ENCODE results near the gene CRADD.
"Not testable (repeated sequence)": the region's sequence is repeated elsewhere in the genome, so short reads cannot be mapped to it uniquely, and the experiment has no call there.

Gene CRADD

GRCh38 chr12:93677195-93678064 is at the start of gene CRADD:
Gene CRADD (plus strand): TSS chr12:93677375.
- Histone ChIP-seq H3K4me3 (ENCODE audit: low read depth, low read length) (peak within 1 kb of the TSS; percentile 77), H3K9me3 (ENCODE audit: control insufficient read depth, insufficient read depth, low read length) (no peaks in the 10 kb centered on the region), H3K36me3 (ENCODE audit: control insufficient read depth, insufficient read depth, low read length) (no peaks in the 10 kb centered on the region), H3K9ac (ENCODE audit: low read depth, low read length) (peak within 1 kb of the TSS; percentile 91), H3K27me3 (ENCODE audit: control insufficient read depth, insufficient read depth, low read length) (no peaks in the 10 kb centered on the region), H3K4me1 (ENCODE audit: control insufficient read depth, insufficient read depth, low read length) (peaks cover 9% of the 10 kb centered on the region)

GRCh38 chr12:93632383-93632782 is 44.8 kb upstream of the CRADD start:
- Histone ChIP-seq H3K4me3 (ENCODE audit: low read depth, low read length) (no peak overlapping the region), H3K36me3 (ENCODE audit: control insufficient read depth, insufficient read depth, low read length) (no peaks in the 10 kb centered on the region), H3K9ac (ENCODE audit: low read depth, low read length) (no peak overlapping the region)

GRCh38 chr12:93634416-93634815 is 42.8 kb upstream of the CRADD start:
- H3K9me3 ChIP-seq (ENCODE audit: control insufficient read depth, insufficient read depth, low read length): no peaks in the 10 kb centered on the region
- no peaks in the 10 kb centered on the region for H3K27me3 ChIP-seq (ENCODE audit: control insufficient read depth, insufficient read depth, low read length)
- no peak overlapping the region for H3K9ac ChIP-seq (ENCODE audit: low read depth, low read length)
- H3K4me3 ChIP-seq (ENCODE audit: low read depth, low read length): no peak overlapping the region
- no peaks in the 10 kb centered on the region for H3K4me1 ChIP-seq (ENCODE audit: control insufficient read depth, insufficient read depth, low read length)
- no peaks in the 10 kb centered on the region for H3K36me3 ChIP-seq (ENCODE audit: control insufficient read depth, insufficient read depth, low read length)

More at GRCh38 chr12:93632383-93632782, 44.8 kb upstream of the CRADD start:
- no peaks in the 10 kb centered on the region for H3K4me1 ChIP-seq (ENCODE audit: control insufficient read depth, insufficient read depth, low read length)
- H3K9me3 ChIP-seq (ENCODE audit: control insufficient read depth, insufficient read depth, low read length): no peaks in the 10 kb centered on the region
- H3K27me3 ChIP-seq (ENCODE audit: control insufficient read depth, insufficient read depth, low read length): no peaks in the 10 kb centered on the region

GRCh38 chr12:93636708-93637107 is 40.5 kb upstream of the CRADD start:
- no peaks in the 10 kb centered on the region for H3K36me3 ChIP-seq (ENCODE audit: control insufficient read depth, insufficient read depth, low read length)
- H3K4me1 ChIP-seq (ENCODE audit: control insufficient read depth, insufficient read depth, low read length): no peaks in the 10 kb centered on the region
- H3K9ac ChIP-seq (ENCODE audit: low read depth, low read length): no peak overlapping the region
- H3K9me3 ChIP-seq (ENCODE audit: control insufficient read depth, insufficient read depth, low read length): no peaks in the 10 kb centered on the region
- H3K4me3 ChIP-seq (ENCODE audit: low read depth, low read length): no peak overlapping the region
- H3K27me3 ChIP-seq (ENCODE audit: control insufficient read depth, insufficient read depth, low read length): no peaks in the 10 kb centered on the region

GRCh38 chr12:93638095-93638494 is 39.1 kb upstream of the CRADD start:
- no peaks in the 10 kb centered on the region for H3K27me3 ChIP-seq (ENCODE audit: control insufficient read depth, insufficient read depth, low read length)
- no peak overlapping the region for H3K9ac ChIP-seq (ENCODE audit: low read depth, low read length)
- H3K9me3 ChIP-seq (ENCODE audit: control insufficient read depth, insufficient read depth, low read length): no peaks in the 10 kb centered on the region
- H3K36me3 ChIP-seq (ENCODE audit: control insufficient read depth, insufficient read depth, low read length): no peaks in the 10 kb centered on the region
- H3K4me3 ChIP-seq (ENCODE audit: low read depth, low read length): no peak overlapping the region
- no peaks in the 10 kb centered on the region for H3K4me1 ChIP-seq (ENCODE audit: control insufficient read depth, insufficient read depth, low read length)

GRCh38 chr12:93638954-93639353 is 38.2 kb upstream of the CRADD start:
- Histone ChIP-seq H3K36me3 (ENCODE audit: control insufficient read depth, insufficient read depth, low read length) (no peaks in the 10 kb centered on the region), H3K9ac (ENCODE audit: low read depth, low read length) (no peak overlapping the region), H3K27me3 (ENCODE audit: control insufficient read depth, insufficient read depth, low read length) (no peaks in the 10 kb centered on the region), H3K4me3 (ENCODE audit: low read depth, low read length) (no peak overlapping the region), H3K9me3 (ENCODE audit: control insufficient read depth, insufficient read depth, low read length) (no peaks in the 10 kb centered on the region), H3K4me1 (ENCODE audit: control insufficient read depth, insufficient read depth, low read length) (no peaks in the 10 kb centered on the region)

GRCh38 chr12:93639406-93639805 is 37.8 kb upstream of the CRADD start:
- Histone ChIP-seq H3K4me3 (ENCODE audit: low read depth, low read length) (no peak overlapping the region), H3K9me3 (ENCODE audit: control insufficient read depth, insufficient read depth, low read length) (no peaks in the 10 kb centered on the region), H3K36me3 (ENCODE audit: control insufficient read depth, insufficient read depth, low read length) (no peaks in the 10 kb centered on the region), H3K27me3 (ENCODE audit: control insufficient read depth, insufficient read depth, low read length) (no peaks in the 10 kb centered on the region), H3K4me1 (ENCODE audit: control insufficient read depth, insufficient read depth, low read length) (no peaks in the 10 kb centered on the region), H3K9ac (ENCODE audit: low read depth, low read length) (no peak overlapping the region)

- H3K4me3 ChIP-seq (ENCODE audit: low read depth, low read length); H3K27me3 ChIP-seq (ENCODE audit: control insufficient read depth, insufficient read depth, low read length); H3K36me3 ChIP-seq (ENCODE audit: control insufficient read depth, insufficient read depth, low read length); H3K9ac ChIP-seq (ENCODE audit: low read depth, low read length); H3K4me1 ChIP-seq (ENCODE audit: control insufficient read depth, insufficient read depth, low read length); H3K9me3 ChIP-seq (ENCODE audit: control insufficient read depth, insufficient read depth, low read length): not testable (repeated sequence)
Observed at GRCh38 chr12:93641380-93641779, 35.8 kb upstream of the CRADD start.

GRCh38 chr12:93642751-93643150 is 34.4 kb upstream of the CRADD start:
- no peaks in the 10 kb centered on the region for H3K27me3 ChIP-seq (ENCODE audit: control insufficient read depth, insufficient read depth, low read length)
- no peak overlapping the region for H3K9ac ChIP-seq (ENCODE audit: low read depth, low read length)
- no peaks in the 10 kb centered on the region for H3K36me3 ChIP-seq (ENCODE audit: control insufficient read depth, insufficient read depth, low read length)
- H3K9me3 ChIP-seq (ENCODE audit: control insufficient read depth, insufficient read depth, low read length): no peaks in the 10 kb centered on the region
- H3K4me3 ChIP-seq (ENCODE audit: low read depth, low read length): no peak overlapping the region
- no peaks in the 10 kb centered on the region for H3K4me1 ChIP-seq (ENCODE audit: control insufficient read depth, insufficient read depth, low read length)

- no peaks in the 10 kb centered on the region for H3K4me1 ChIP-seq (ENCODE audit: control insufficient read depth, insufficient read depth, low read length)
- no peak overlapping the region for H3K4me3 ChIP-seq (ENCODE audit: low read depth, low read length)
- no peaks in the 10 kb centered on the region for H3K36me3 ChIP-seq (ENCODE audit: control insufficient read depth, insufficient read depth, low read length)
- no peaks in the 10 kb centered on the region for H3K9me3 ChIP-seq (ENCODE audit: control insufficient read depth, insufficient read depth, low read length)
- no peak overlapping the region for H3K9ac ChIP-seq (ENCODE audit: low read depth, low read length)
- no peaks in the 10 kb centered on the region for H3K27me3 ChIP-seq (ENCODE audit: control insufficient read depth, insufficient read depth, low read length)
Observed at GRCh38 chr12:93645702-93646101, 31.5 kb upstream of the CRADD start.

- Histone ChIP-seq H3K36me3 (ENCODE audit: control insufficient read depth, insufficient read depth, low read length) (no peaks in the 10 kb centered on the region), H3K4me3 (ENCODE audit: low read depth, low read length) (no peak overlapping the region), H3K9ac (ENCODE audit: low read depth, low read length) (no peak overlapping the region), H3K27me3 (ENCODE audit: control insufficient read depth, insufficient read depth, low read length) (no peaks in the 10 kb centered on the region), H3K9me3 (ENCODE audit: control insufficient read depth, insufficient read depth, low read length) (no peaks in the 10 kb centered on the region), H3K4me1 (ENCODE audit: control insufficient read depth, insufficient read depth, low read length) (no peaks in the 10 kb centered on the region)
Observed at GRCh38 chr12:93650626-93651025, 26.5 kb upstream of the CRADD start.

GRCh38 chr12:93653079-93653478 is 24.1 kb upstream of the CRADD start:
- Histone ChIP-seq H3K9me3 (ENCODE audit: control insufficient read depth, insufficient read depth, low read length) (no peaks in the 10 kb centered on the region), H3K27me3 (ENCODE audit: control insufficient read depth, insufficient read depth, low read length) (no peaks in the 10 kb centered on the region), H3K4me3 (ENCODE audit: low read depth, low read length) (no peak overlapping the region), H3K36me3 (ENCODE audit: control insufficient read depth, insufficient read depth, low read length) (no peaks in the 10 kb centered on the region), H3K9ac (ENCODE audit: low read depth, low read length) (no peak overlapping the region), H3K4me1 (ENCODE audit: control insufficient read depth, insufficient read depth, low read length) (no peaks in the 10 kb centered on the region)
